Skeletal muscle cell (primary cell): ENCODE results near the gene LRIG1.

ENCODE experiments used
- DNase-seq: peaks from one replicate; pipeline ENCODE4 v3.0.0-alpha.2; 2010; ENCODE audit warnings: low read depth
- H3K4me3 ChIP-seq: 2 replicates; pipeline ENCODE4 v1.5.1; 2011; ENCODE audit warnings: low read depth, mild to moderate bottlenecking, control low read depth, low read length, moderate library complexity

Gene LRIG1

GRCh38 chr3:66342717-66343356, 158.0 kb downstream of the LRIG1 start:
- H3K4me3 ChIP-seq = no peak overlapping the region
- DNase-seq = no peak

- DNase-seq = no peak
- no peak overlapping the region for H3K4me3 ChIP-seq
Observed at GRCh38 chr3:66338927-66339326, 161.9 kb downstream of the LRIG1 start.

- no peak overlapping the region for H3K4me3 ChIP-seq
- no peak for DNase-seq
Observed at GRCh38 chr3:66336333-66336766, 164.5 kb downstream of the LRIG1 start.

- DNase-seq = no peak
Observed at GRCh38 chr3:66335671-66336070, 165.2 kb downstream of the LRIG1 start.

More at GRCh38 chr3:66335671-66336070, 165.2 kb downstream of the LRIG1 start:
- no peak overlapping the region for H3K4me3 ChIP-seq
